ENCODE results near the gene INHBE. TPM values are rescaled to one million over a fixed set of nuclear protein-coding genes. Genes with fewer than 3 reads are reported as not detected.

INHBE gene
- total RNA-seq, 1 experiment from 2014 or later = 10.1 TPM

- no peak overlapping the region for H2BK12ac ChIP-seq (ENCODE audit: insufficient read length, low read depth, low read length)
- H3K56ac ChIP-seq (ENCODE audit: insufficient read length, low read depth, low read length) = no peak overlapping the region
- H3K23me2 ChIP-seq (ENCODE audit: insufficient read length, low read depth, low read length, poor library complexity, severe bottlenecking) = no peaks in the 10 kb centered on the region
- H2BK120ac ChIP-seq (ENCODE audit: low read depth, low read length, poor library complexity, severe bottlenecking) = no peak overlapping the region
- H2AK5ac ChIP-seq (ENCODE audit: insufficient read length, low read length) = no peak overlapping the region
- H3K36me3 Mint-ChIP-seq (ENCODE audit: insufficient read depth in 1 of 3, low read depth in 3 of 3) = peaks cover 0 to 2% (median 0%) of the 10 kb centered on the region in 3 experiments; a peak in 1 of 7 replicates
- no peak overlapping the region for H3T11ph ChIP-seq (ENCODE audit: low read length)
- no peak overlapping the region for H2BK5ac ChIP-seq (ENCODE audit: insufficient read length, low read length)
- TF ChIP-seq CTCF (conservative IDR thresholded peaks at IDR 0.05) = no peak
- no peak overlapping the region for H3K27ac Mint-ChIP-seq
- H3K9me3 ChIP-seq (ENCODE audit: control insufficient read depth, low read depth, low read length) = no peaks in the 10 kb centered on the region
- no peaks in the 10 kb centered on the region; the same call in 1 of the 2 replicates for H3K27me3 Mint-ChIP-seq (ENCODE audit: low read depth)
- no peak overlapping the region for H2BK20ac ChIP-seq (ENCODE audit: low read depth, low read length, poor library complexity, severe bottlenecking)
- H3K4me1 Mint-ChIP-seq = peaks cover 18 to 26% of the 10 kb centered on the region in 2 experiments
- no peak overlapping the region for H4K5ac ChIP-seq (ENCODE audit: insufficient read length, low read depth, low read length)
- no peaks in the 10 kb centered on the region for H3K9me3 Mint-ChIP-seq
- H4K8ac ChIP-seq (replicated peaks; ENCODE audit: insufficient read length, low read depth, low read length) = no peak overlapping the region
- no peak overlapping the region for H2BK15ac ChIP-seq (ENCODE audit: low read depth, low read length)
- no peaks in the 10 kb centered on the region for H3K27me3 ChIP-seq (ENCODE audit: insufficient read depth, low read length)
- no peak overlapping the region for H3K18ac ChIP-seq (ENCODE audit: insufficient read length, low read depth, low read length)
- no peak overlapping the region; a peak in 1 of 5 replicates for H3K4me3 Mint-ChIP-seq
- H4K20me1 ChIP-seq (ENCODE audit: control insufficient read depth, insufficient read depth, insufficient read length) = no peaks in the 10 kb centered on the region
- H4K91ac ChIP-seq (ENCODE audit: insufficient read length, low read depth, low read length) = no peak overlapping the region
- no peak for DNase-seq
- H3K14ac ChIP-seq (ENCODE audit: insufficient read depth, low read length) = no peak overlapping the region
- H3K4me1 ChIP-seq (ENCODE audit: insufficient read depth, low read length) = no peaks in the 10 kb centered on the region; the same call in 1 of the 2 replicates
- H3K4me2 ChIP-seq (ENCODE audit: insufficient read depth, insufficient read length, low read length) = no peak overlapping the region
- no peak overlapping the region for H3K9ac ChIP-seq (ENCODE audit: extremely low read depth, insufficient read length, low read length)
- H3K27ac ChIP-seq (ENCODE audit: insufficient read length, low read depth, low read length) = no peak overlapping the region
- H3K79me1 ChIP-seq (ENCODE audit: insufficient read depth, low read depth, low read length, poor library complexity, severe bottlenecking) = no peaks in the 10 kb centered on the region
- H3K79me2 ChIP-seq (ENCODE audit: insufficient read depth, low read length) = no peaks in the 10 kb centered on the region
- WGBS (ENCODE audit: extremely low coverage, insufficient read length, low lambda C conversion rate) = no CpG with 5 or more reads among the region's 3 CpGs
- no peak overlapping the region for H3K23ac ChIP-seq (ENCODE audit: insufficient read length, low read depth, low read length)
- no peak overlapping the region for H2AFZ ChIP-seq (ENCODE audit: low read length)
- H3K4ac ChIP-seq (ENCODE audit: low read depth, low read length) = no peak overlapping the region
Observed at GRCh38 chr12:57450057-57450456, 5.0 kb upstream of the INHBE start.

Measured in H9 (cell line).